HG02885 (cell line): ENCODE measurements around the gene CCDC158.
A peak's percentile ranks its signal among the peaks of the same experiment; 100 is the strongest.
"Not testable (repeated sequence)": the region's sequence is repeated elsewhere in the genome, so short reads cannot be mapped to it uniquely, and the experiment has no call there.

Experiments
- ATAC-seq: cut with Tn5 transposase; IDR thresholded peaks from one replicate; pipeline ENCODE4 v1.9.1; 2021; ENCODE audit warnings: mild to moderate bottlenecking; ENCODE audit not compliant: unreplicated experiment, poor library complexity

Gene CCDC158

GRCh38 chr4:76374798-76375197 is 46.1 kb downstream of the CCDC158 start:
- ATAC-seq: no peak

- no peak for ATAC-seq
Measured at GRCh38 chr4:76373919-76374552, 46.9 kb downstream of the CCDC158 start.

GRCh38 chr4:76366737-76367136 is 54.2 kb downstream of the CCDC158 start:
- ATAC-seq: no peak

GRCh38 chr4:76365636-76366035 is 55.3 kb downstream of the CCDC158 start:
- no peak for ATAC-seq

GRCh38 chr4:76364763-76365162 is 56.2 kb downstream of the CCDC158 start:
- no peak for ATAC-seq

- ATAC-seq: no peak
Measured at GRCh38 chr4:76363556-76364290, 57.2 kb downstream of the CCDC158 start.

- ATAC-seq: no peak
Measured at GRCh38 chr4:76361689-76362412, 59.1 kb downstream of the CCDC158 start.

GRCh38 chr4:76359881-76360466 is 61.0 kb downstream of the CCDC158 start:
- ATAC-seq: not testable (repeated sequence)

- no peak for ATAC-seq
Measured at GRCh38 chr4:76357981-76358380, 63.0 kb downstream of the CCDC158 start.

GRCh38 chr4:76354517-76355473 is 66.1 kb downstream of the CCDC158 start:
- peak; percentile 55 for ATAC-seq

- no peak for ATAC-seq
Measured at GRCh38 chr4:76342803-76343202, 78.1 kb downstream of the CCDC158 start.

GRCh38 chr4:76342191-76342590 is 78.8 kb downstream of the CCDC158 start:
- ATAC-seq: no peak

GRCh38 chr4:76341063-76341462 is 79.9 kb downstream of the CCDC158 start:
- ATAC-seq: no peak

- ATAC-seq: no peak
Measured at GRCh38 chr4:76339364-76339763, 81.6 kb downstream of the CCDC158 start.

- ATAC-seq: no peak
Measured at GRCh38 chr4:76334885-76335284, 86.1 kb downstream of the CCDC158 start.

GRCh38 chr4:76326515-76326914 is 94.4 kb downstream of the CCDC158 start:
- ATAC-seq: no peak

GRCh38 chr4:76325072-76325471 is 95.9 kb downstream of the CCDC158 start:
- ATAC-seq: no peak

GRCh38 chr4:76322236-76322635 is 98.7 kb downstream of the CCDC158 start:
- ATAC-seq: no peak

- no peak for ATAC-seq
Measured at GRCh38 chr4:76316131-76316530, 104.8 kb downstream of the CCDC158 start.
